Measurements from ENCODE around the gene NNAT.
"Not testable (repeated sequence)": the region's sequence is repeated elsewhere in the genome, so short reads cannot be mapped to it uniquely, and the experiment has no call there.

The NNAT gene

DNA sequence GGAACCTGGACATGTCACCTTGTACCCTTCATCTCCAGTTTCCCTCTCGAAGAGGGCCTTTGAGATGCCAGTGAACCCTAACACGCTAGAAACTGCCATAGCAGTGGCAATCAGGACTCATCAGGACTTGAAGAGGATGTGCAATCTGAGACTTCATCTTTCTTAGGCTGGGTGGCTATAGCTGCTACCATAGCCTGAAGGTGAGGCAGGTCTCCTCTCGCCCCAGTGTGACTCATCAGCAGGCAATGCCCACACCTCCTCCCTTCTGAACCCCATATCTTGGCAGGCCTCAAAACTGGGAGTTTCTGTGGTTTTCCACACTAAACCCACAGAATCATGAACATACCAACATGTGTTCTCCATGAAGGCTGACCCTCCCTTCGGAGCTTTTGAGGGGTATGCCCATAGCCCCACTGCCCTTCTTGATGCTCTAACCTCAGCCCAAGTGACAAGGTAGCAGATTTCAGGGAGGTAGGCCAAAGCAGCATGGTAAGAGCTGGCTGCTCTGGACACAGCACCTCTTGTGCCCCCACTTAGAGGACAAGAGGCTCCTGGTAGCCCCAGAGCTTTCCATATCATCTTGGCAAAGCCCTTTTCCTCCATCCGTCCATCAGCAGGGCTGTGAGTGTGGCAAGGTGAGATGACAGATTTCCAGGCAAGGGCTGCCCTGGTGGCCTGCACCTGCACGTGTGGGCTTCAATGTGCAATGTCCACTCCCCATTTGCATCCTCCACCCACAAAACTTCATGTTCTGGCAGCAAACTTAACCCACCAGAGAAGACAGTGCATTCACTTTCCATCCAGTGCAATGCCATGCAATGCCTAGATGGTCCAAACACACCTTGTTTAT is 4.0 kb downstream of the NNAT start:
- DNase-seq = no peak

DNA sequence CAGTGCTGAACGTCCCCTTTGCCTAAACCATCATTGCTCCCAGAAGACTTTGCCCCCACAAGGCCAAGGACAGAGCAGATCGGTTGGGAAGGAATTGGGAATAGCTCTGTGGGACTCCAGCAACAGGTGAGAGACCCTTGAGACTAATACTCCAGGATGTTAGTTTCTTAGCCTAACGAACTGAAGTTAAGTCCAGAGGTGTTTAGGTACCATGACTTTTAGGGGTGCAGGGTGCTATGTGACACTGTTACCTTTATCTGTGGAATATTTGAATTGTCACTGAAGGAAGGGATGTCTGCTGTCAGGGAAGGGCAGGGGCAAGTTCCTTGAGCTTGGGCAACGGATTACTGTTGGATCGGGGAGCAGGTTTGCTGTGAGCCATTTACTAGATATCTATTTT is 4.8 kb downstream of the NNAT start:
- no peak for DNase-seq

GRCh38 chr20:37526238-37526838 is 5.3 kb downstream of the NNAT start:
- DNase-seq = no peak

- no peak for DNase-seq
These were observed 6.0 kb downstream of the NNAT start for GRCh38 chr20:37526839-37527637.

GRCh38 chr20:37527638-37528445 is 6.8 kb downstream of the NNAT start, which contains the start of gene BLCAP:
TSS of gene BLCAP (minus strand) at chr20:37527876. CDS start at chr20:37519174, 8,702 bp downstream.
- no peak for DNase-seq

DNA sequence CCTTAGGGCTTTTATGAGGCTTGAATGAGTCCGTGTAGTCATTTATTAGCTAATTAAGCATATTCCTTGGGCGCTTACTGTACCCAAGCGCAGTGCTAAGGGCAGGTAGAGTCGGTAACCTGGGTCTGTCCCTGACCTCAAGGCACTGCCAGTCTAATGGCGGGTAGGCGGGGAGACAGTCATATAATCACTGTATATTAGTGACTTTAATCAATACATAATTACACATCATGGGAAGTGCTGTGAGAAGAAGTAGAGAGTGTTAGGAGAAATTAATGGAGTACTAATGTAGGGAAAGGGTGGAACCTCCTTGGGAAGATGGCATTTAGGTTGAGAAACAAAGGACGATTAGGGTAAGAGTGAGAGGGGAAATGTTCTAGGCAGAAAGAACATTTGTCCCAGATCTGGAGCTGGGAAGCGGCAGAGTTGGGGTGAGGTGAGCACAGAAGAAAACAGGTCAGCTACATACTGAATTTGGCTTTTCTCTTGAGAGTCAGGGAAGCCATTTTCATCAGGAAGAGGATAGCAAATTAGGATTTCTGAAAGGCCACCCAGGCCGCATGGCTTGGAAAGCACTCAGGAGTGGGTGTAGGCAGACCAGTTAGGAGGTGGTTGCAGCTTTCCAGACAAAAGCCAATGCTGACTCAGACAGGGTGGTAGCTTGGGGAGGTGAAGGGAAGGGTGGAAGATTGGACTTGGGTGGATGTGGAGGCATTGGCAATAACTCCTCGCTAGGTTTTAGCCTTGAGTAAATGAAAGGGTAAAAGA is 7.6 kb downstream of the NNAT start:
- DNase-seq = no peak

GRCh38 chr20:37529214-37529967 is 8.3 kb downstream of the NNAT start:
- no peak for DNase-seq

- DNase-seq = no peak
These were observed 9.0 kb downstream of the NNAT start for GRCh38 chr20:37529968-37530600.

DNA sequence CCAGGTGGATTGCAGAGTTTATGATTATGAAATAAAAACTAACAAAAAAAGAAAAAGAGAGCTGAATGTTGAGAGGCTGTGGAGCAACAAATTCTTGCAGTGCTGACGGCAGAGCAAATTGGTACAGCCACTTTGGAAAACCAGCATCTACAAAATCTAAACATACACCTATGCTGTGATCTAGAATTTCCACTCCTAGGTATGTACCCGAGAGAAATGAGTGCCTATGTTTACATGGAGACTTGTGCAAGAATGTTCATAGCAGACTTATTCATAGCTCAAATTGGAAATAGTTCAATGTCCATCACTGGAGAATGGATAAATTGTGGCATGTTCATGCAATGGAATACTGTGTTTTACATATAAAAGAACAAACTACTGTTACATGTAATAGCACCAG is 9.6 kb downstream of the NNAT start:
- DNase-seq = no peak

- no peak for DNase-seq
These were observed 10.8 kb downstream of the NNAT start for GRCh38 chr20:37531856-37532255.

GRCh38 chr20:37533154-37533715 is 12.2 kb downstream of the NNAT start:
- no peak for DNase-seq

DNA sequence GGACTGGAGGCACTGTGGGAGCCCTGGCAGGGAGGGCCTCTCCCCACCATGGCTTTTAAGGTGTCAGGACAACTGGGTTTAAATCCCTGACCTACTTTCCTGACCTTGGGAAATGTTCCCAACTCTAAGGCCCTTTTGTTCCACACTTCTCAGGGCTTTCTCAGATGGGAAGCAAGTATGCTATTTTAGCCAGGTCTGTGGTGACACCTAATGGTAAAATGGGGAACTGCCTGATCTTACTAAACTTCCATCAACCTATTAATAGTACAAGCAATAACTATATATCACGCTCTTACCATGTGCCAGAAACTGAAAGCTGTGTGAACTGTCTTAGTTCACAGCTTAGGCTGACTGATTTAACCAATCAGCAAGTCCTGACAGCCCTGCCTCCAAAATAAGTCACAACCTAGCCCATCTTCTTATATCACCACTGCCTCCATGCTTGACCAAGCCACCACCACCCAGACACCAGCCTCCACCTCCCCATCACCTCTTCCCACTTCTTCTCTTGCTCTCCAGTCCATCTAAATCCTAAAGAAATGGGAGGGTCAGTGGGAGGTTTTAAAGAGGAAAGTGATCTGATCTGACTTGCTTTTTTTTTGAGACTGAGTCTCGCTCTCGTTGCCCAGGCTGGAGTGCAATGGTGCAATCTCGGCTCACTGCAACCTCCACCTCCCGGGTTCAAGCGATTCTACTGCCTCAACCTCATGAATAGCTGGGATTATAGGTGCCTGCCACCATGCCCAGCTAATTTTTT is 13.5 kb downstream of the NNAT start:
- peak; percentile 47 for DNase-seq

- DNase-seq = no peak
These were observed 14.5 kb downstream of the NNAT start for GRCh38 chr20:37535443-37536132.

DNA sequence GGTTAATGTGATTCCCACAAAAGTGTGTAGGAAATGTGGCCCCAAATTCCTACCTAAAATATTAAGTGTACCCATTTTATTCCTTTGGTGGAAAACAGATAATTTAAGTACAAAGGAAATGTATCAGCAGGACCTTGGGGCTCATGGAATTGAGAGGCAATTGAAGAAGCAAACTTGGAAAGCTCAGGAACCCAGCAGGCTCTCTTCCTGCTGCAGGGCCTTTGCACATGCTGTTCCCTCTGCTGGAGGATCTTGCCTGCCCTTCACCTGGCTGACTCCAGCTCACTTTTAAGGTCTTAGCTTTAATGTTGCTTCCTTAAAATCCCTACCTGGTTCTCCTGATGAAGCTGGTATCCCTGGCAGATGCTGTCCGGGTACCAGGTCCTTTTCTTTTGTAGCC is 16.5 kb downstream of the NNAT start:
- no peak for DNase-seq

DNA sequence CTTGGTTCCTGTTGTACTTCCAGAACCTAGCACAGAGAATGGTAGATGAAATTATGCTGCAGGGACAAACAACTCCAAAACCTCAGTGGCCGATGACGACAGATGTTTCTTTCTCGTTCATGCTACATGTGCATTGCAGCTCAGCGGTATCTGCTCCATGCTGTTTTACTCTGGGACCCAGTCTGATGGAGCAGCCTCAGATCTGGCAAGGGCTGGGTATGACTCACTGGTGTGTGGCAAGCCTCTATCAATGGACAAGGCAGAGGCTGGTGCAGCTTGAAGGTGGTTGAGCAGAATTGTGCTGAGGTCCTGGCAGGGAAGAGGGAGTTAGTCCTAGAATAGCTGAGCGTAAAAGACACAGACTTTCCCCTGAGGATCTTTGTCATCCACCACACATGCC is 17.0 kb downstream of the NNAT start:
- DNase-seq = no peak

- no peak for DNase-seq
These were observed 18.4 kb downstream of the NNAT start for GRCh38 chr20:37539424-37539823.

GRCh38 chr20:37540001-37540400 is 19.0 kb downstream of the NNAT start:
- DNase-seq = no peak

DNA sequence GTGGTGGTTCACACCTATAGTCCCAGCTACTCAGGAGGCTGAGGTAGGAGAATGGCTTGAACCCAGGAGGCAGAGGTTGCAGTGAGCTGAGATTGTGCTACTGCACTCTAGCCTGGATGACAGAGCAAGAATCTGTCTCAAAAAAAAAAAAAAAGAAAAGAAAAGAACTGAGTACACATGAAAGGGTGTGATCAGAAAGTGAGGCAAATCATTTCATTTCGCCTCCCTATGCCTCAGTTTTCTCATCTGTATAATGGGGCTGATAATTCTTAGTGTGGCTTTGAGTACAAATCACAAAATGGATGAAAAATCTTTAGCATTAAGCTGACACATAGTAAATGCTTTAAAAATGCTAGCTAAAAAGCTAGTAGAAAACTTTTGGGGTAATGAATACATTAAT is 19.8 kb downstream of the NNAT start:
- not testable (repeated sequence) for DNase-seq

- DNase-seq = no peak
These were observed 20.3 kb downstream of the NNAT start for GRCh38 chr20:37541326-37541725.
